ENCODE measurements around the gene MOG.
A peak's percentile ranks its signal among the peaks of the same experiment; 100 is the strongest.

The MOG gene

DNA sequence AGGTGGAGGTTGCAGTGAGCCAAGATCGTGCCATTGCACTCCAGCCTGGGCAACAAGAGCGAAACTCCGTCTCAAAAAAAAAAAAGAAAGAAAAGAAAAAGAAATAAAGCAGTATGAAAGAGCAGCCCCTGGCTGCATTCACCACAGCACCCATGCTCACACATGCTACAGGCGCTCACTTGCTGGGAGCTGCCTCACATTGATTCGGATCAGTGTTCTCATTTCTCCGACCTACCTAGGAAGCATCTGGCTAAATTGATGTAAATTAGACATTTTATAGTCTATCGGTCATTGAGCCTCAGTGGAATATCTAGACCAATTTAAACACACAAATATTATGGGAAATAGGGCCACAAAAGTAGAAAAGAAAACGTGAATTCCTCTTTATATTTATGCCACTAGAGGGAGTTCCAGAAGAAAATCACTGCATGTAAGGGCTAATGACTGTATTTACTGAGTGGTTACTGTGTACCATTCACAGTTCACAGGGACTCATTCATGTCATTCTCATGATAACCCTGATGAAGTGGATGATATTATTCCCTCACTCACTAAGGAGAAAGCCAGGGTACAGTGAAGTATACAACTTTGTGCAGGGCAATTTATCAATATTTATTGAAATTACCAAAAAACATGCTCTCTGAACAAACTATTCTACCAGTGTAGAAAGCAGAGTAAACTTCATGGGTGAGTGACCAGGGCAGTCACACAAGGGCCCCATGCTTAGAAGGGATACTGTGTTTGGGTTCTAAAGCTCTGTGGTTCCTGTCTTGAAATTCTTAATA, 5.3 kb upstream of the MOG start:
- TF ChIP-seq FOXM1 (IDR thresholded peaks at IDR 0.05; ENCODE audit: borderline replicate concordance, low read depth) (no peak), RAD21 (IDR thresholded peaks at IDR 0.05; ENCODE audit: low read depth) (0 out of 2 replicates have a peak, but pooled peaks have one; percentile 9), EGR1 (IDR thresholded peaks at IDR 0.05) (no peak)

- TF ChIP-seq EGR1 (IDR thresholded peaks at IDR 0.05): no peak
- no peak for TF ChIP-seq NFIC (IDR thresholded peaks at IDR 0.05)
- TF ChIP-seq EP300 (IDR thresholded peaks at IDR 0.05; ENCODE audit: borderline replicate concordance): no peak
- TF ChIP-seq MAX (IDR thresholded peaks at IDR 0.05): no peak
- TF ChIP-seq TEAD4 (IDR thresholded peaks at IDR 0.05): no peak
- no peak for TF ChIP-seq REST (IDR thresholded peaks at IDR 0.05; ENCODE audit: low read depth)
- TF ChIP-seq TAF1 (IDR thresholded peaks at IDR 0.05; ENCODE audit: low read depth): no peak
- TF ChIP-seq YY1 (IDR thresholded peaks at IDR 0.05; ENCODE audit: low read depth): no peak
- no peak for TF ChIP-seq FOXM1 (IDR thresholded peaks at IDR 0.05; ENCODE audit: borderline replicate concordance, low read depth)
- TF ChIP-seq, protein P1, sequence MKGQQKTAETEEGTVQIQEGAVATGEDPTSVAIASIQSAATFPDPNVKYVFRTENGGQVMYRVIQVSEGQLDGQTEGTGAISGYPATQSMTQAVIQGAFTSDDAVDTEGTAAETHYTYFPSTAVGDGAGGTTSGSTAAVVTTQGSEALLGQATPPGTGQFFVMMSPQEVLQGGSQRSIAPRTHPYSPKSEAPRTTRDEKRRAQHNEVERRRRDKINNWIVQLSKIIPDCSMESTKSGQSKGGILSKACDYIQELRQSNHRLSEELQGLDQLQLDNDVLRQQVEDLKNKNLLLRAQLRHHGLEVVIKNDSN (IDR thresholded peaks at IDR 0.05): no peak
- no peak for TF ChIP-seq CREB1 (IDR thresholded peaks at IDR 0.05; ENCODE audit: low read depth)
- TF ChIP-seq TCF12 (IDR thresholded peaks at IDR 0.05; ENCODE audit: low read depth): no peak
- TF ChIP-seq ZBTB7A (IDR thresholded peaks at IDR 0.05; ENCODE audit: low read depth): no peak
- no peak for TF ChIP-seq CEBPB (IDR thresholded peaks at IDR 0.05)
- no peak for TF ChIP-seq RAD21 (IDR thresholded peaks at IDR 0.05; ENCODE audit: low read depth)
Observed at GRCh38 chr6:29652198-29652584, 4.7 kb upstream of the MOG start.

DNA sequence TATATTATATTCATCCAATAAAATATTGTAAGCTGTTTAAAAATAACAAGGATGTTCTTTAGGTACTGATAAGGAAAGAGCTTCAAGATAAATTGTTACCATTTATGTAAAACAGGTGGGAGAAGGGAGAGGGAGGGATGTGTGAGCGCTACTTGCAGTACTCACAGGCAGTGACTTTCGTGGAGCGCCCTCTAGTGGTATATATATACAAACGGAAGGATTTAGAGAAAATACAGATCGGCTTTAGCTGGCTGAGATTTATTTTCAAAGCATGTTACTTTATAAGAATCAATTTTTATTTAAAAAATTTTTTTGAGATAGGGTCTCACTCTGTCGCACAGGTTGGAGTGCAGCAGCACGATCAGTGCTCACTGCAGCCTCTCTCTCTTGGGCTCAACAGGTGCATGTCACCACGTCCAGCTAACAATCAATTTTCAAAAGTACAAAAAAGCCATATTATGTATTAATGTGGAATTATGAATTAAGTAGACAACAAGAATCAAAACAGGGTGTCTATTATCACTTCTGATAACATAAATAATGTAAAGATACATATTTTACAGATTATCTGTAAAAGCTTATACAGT, 3.3 kb upstream of the MOG start:
- TF ChIP-seq RAD21 (IDR thresholded peaks at IDR 0.05; ENCODE audit: low read depth): peak; percentile 42
- no peak for TF ChIP-seq REST (IDR thresholded peaks at IDR 0.05; ENCODE audit: low read depth)

DNA sequence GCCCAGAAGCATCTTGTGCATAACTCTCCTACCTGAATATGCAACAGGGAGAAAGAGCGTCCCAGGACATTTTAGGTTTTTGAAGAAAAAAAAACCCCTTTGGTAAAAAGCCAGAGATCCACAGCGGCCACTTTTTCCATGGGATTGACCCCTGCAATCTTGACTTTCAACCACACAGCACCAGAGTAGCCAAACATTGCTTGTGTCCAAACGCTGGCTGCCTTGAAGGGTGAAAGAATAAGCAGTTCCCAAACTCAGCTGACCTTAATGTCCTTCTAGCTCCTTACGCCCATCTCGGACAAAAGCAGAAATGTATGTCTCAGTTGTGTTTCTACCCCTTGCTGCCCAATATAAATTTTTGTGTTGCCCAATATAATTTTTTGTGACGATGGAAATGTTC, 1.2 kb upstream of the MOG start:
- TF ChIP-seq EGR1 (IDR thresholded peaks at IDR 0.05) (no peak), REST (IDR thresholded peaks at IDR 0.05; ENCODE audit: low read depth) (no peak), TEAD4 (IDR thresholded peaks at IDR 0.05) (no peak), TCF12 (IDR thresholded peaks at IDR 0.05; ENCODE audit: low read depth) (no peak), RAD21 (IDR thresholded peaks at IDR 0.05; ENCODE audit: low read depth) (no peak), EP300 (IDR thresholded peaks at IDR 0.05; ENCODE audit: borderline replicate concordance) (no peak)
- TF ChIP-seq, protein P1 (IDR thresholded peaks at IDR 0.05): no peak

- TF ChIP-seq RAD21 (IDR thresholded peaks at IDR 0.05; ENCODE audit: low read depth): no peak
- no peak for TF ChIP-seq YY1 (IDR thresholded peaks at IDR 0.05; ENCODE audit: low read depth)
- TF ChIP-seq TAF1 (IDR thresholded peaks at IDR 0.05; ENCODE audit: low read depth): no peak
- TF ChIP-seq EP300 (IDR thresholded peaks at IDR 0.05; ENCODE audit: borderline replicate concordance): no peak
- TF ChIP-seq TCF12 (IDR thresholded peaks at IDR 0.05; ENCODE audit: low read depth): no peak
- TF ChIP-seq NFIC (IDR thresholded peaks at IDR 0.05): no peak
- no peak for TF ChIP-seq EGR1 (IDR thresholded peaks at IDR 0.05)
- TF ChIP-seq CEBPB (IDR thresholded peaks at IDR 0.05): no peak
- TF ChIP-seq MAX (IDR thresholded peaks at IDR 0.05): no peak
- no peak for TF ChIP-seq REST (IDR thresholded peaks at IDR 0.05; ENCODE audit: low read depth)
- TF ChIP-seq TEAD4 (IDR thresholded peaks at IDR 0.05): no peak
- TF ChIP-seq ZBTB7A (IDR thresholded peaks at IDR 0.05; ENCODE audit: low read depth): no peak
Observed at GRCh38 chr6:29656157-29656556, 735 bp upstream of the MOG start.
